ENCODE measurements around the gene CIBAR2.

CIBAR2 gene

GRCh38 chr16:85112364-85112763, at the start of gene CIBAR2:
Gene CIBAR2, minus strand, starts transcription at chr16:85112472. Its CDS starts 120 bp downstream, at chr16:85112352.
- FAIRE-seq: no peak

- no peak for FAIRE-seq
These were observed 47.1 kb upstream of the CIBAR2 start for GRCh38 chr16:85159179-85159980.

- no peak for FAIRE-seq
These were observed 46.5 kb upstream of the CIBAR2 start for GRCh38 chr16:85158743-85159178.

- FAIRE-seq: peak; percentile 90
These were observed 45.8 kb upstream of the CIBAR2 start for GRCh38 chr16:85157813-85158742.

- FAIRE-seq: no peak
These were observed 45.1 kb upstream of the CIBAR2 start for GRCh38 chr16:85157372-85157771.

- no peak for FAIRE-seq
These were observed 44.6 kb upstream of the CIBAR2 start for GRCh38 chr16:85156869-85157268.

GRCh38 chr16:85156440-85156839, 44.2 kb upstream of the CIBAR2 start:
- no peak for FAIRE-seq

GRCh38 chr16:85153656-85154091, 41.4 kb upstream of the CIBAR2 start:
- no peak for FAIRE-seq

- FAIRE-seq: no peak
These were observed 40.8 kb upstream of the CIBAR2 start for GRCh38 chr16:85153046-85153445.

GRCh38 chr16:85152414-85153030, 40.2 kb upstream of the CIBAR2 start:
- no peak for FAIRE-seq

- FAIRE-seq: no peak
These were observed 39.5 kb upstream of the CIBAR2 start for GRCh38 chr16:85151603-85152413.

- no peak for FAIRE-seq
These were observed 38.9 kb upstream of the CIBAR2 start for GRCh38 chr16:85151079-85151602.

- no peak for FAIRE-seq
These were observed 38.2 kb upstream of the CIBAR2 start for GRCh38 chr16:85150331-85150940.

- no peak for FAIRE-seq
These were observed 37.5 kb upstream of the CIBAR2 start for GRCh38 chr16:85149776-85150175.

GRCh38 chr16:85148931-85149330, 36.7 kb upstream of the CIBAR2 start:
- no peak for FAIRE-seq

GRCh38 chr16:85146922-85147651, 34.8 kb upstream of the CIBAR2 start:
- no peak for FAIRE-seq

- no peak for FAIRE-seq
These were observed 34.2 kb upstream of the CIBAR2 start for GRCh38 chr16:85146532-85146797.

- FAIRE-seq: no peak
These were observed 33.7 kb upstream of the CIBAR2 start for GRCh38 chr16:85145734-85146531.

- no peak for FAIRE-seq
These were observed 32.9 kb upstream of the CIBAR2 start for GRCh38 chr16:85145188-85145587.
